Duodenal mucosa (tissue), 2 donors: ENCODE data around the gene SPEG.

Experiments used
- H3K27ac ChIP-seq: one replicate; pipeline ENCODE4 v1.7.0; 2013; ENCODE audit warnings: low read depth, low read length
- H3K27me3 ChIP-seq, 2 donors: one replicate each; pipeline ENCODE4 v1.7.0; 2013; ENCODE audit warnings: low read length in 2 of 2, control low read depth in 1 of 2; ENCODE audit not compliant: insufficient read depth in 2 of 2, control insufficient read depth in 1 of 2
- H3K36me3 ChIP-seq, 2 donors: one replicate each; pipeline ENCODE4 v1.7.0; 2013; ENCODE audit warnings: low read length in 2 of 2, control low read depth in 1 of 2; ENCODE audit not compliant: insufficient read depth in 2 of 2, control insufficient read depth in 1 of 2
- H3K4me1 ChIP-seq, 2 donors: one replicate each; pipeline ENCODE4 v1.7.0; 2013; ENCODE audit warnings: low read length in 2 of 2, control low read depth in 1 of 2; ENCODE audit not compliant: insufficient read depth in 2 of 2, control insufficient read depth in 1 of 2
- H3K4me3 ChIP-seq, 2 donors: one replicate each; pipeline ENCODE4 v1.7.0; 2013; ENCODE audit warnings: low read length in 2 of 2, low read depth in 1 of 2
- H3K9ac ChIP-seq, 2 donors: one replicate each; pipeline ENCODE4 v1.7.0; 2013; ENCODE audit warnings: low read length in 2 of 2, low read depth in 1 of 2
- H3K9me3 ChIP-seq, 2 donors: one replicate each; pipeline ENCODE4 v1.7.0; 2013; ENCODE audit warnings: low read length in 2 of 2, control low read depth in 1 of 2; ENCODE audit not compliant: control insufficient read depth in 1 of 2

The SPEG gene

DNA sequence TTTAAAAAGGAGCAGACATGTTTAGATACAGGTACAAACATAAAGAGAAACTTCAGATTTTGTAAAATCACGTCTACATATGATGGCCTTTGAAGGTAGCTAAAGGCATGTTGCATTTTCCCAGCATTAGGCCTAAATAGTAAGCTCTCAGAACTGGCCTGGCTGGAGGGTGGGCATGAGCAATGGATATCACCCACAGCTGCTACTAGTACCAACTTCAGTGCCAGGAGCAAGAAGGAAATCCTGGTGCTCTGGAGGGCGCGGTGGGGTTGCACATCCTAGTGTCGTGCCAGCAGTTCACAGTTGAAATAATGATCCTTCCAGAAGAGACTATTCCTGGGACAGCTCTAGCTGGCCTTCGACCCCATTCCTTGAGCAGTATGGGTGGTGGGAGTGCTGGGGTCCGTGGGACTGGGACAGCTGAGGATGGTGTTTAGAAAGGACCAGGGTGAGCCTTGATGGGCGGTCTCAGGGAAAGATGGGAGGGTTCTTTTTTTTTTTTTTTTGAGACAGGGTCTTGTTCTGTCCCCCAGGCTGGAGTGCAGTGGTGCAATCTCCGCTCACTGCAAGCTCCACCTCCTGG lies 11.6 kb upstream of the SPEG start:
- H3K4me3 ChIP-seq = no peak overlapping the region
- no peaks in the 10 kb centered on the region for H3K9me3 ChIP-seq
- no peaks in the 10 kb centered on the region for H3K36me3 ChIP-seq
- H3K27me3 ChIP-seq = peaks cover 16 to 29% of the 10 kb centered on the region in 2 donors
- no peak overlapping the region for H3K9ac ChIP-seq
- no peak overlapping the region for H3K27ac ChIP-seq
- no peaks in the 10 kb centered on the region for H3K4me1 ChIP-seq

DNA sequence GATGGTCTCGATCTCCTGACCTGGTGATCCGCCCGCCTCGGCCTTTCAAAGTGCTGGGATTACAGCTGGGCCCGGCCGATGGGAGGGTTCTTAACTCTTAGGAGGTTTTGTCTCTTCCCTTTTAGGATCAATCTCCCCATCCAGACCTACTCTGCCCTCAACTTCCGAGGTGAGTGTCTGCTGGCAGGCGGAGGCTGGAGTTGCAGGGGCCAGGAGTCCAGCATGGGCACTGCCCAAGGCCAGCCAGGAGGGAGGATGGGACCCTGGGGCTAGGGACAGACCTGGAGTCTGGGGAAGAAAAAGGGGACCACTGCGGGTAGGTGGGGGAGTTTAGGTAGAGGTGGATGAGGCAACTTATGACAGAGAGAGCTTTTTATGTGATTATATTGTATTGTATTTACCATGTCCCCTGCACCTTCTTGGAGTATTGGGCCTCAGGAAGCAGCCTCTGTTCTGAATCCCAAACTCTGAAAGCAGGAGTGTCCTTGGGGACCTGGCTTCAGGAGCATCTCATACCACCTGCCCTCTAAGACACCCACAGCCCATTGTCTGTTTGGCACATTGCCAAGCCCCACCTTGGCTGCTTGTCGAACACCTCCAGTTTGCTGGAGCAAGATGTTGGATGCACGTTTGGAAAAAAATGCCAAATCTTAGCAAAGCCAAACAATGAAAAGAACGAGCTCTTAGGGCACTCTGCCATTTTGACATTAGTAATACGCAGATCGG lies 10.8 kb upstream of the SPEG start:
- Histone ChIP-seq H3K4me3 (no peak overlapping the region), H3K27me3 (peaks cover 12 to 22% of the 10 kb centered on the region in 2 donors), H3K27ac (no peak overlapping the region), H3K36me3 (no peaks in the 10 kb centered on the region), H3K9ac (no peak overlapping the region), H3K9me3 (no peaks in the 10 kb centered on the region), H3K4me1 (no peaks in the 10 kb centered on the region)

- no peak overlapping the region for H3K9ac ChIP-seq
- no peak overlapping the region for H3K4me3 ChIP-seq
- H3K4me1 ChIP-seq = no peaks in the 10 kb centered on the region
- H3K9me3 ChIP-seq = no peaks in the 10 kb centered on the region
- no peaks in the 10 kb centered on the region for H3K36me3 ChIP-seq
- H3K27ac ChIP-seq = no peak overlapping the region
- peaks cover 0 to 12% of the 10 kb centered on the region in 2 donors for H3K27me3 ChIP-seq
Observed at GRCh38 chr2:219425238-219426067, 9.2 kb upstream of the SPEG start.

DNA sequence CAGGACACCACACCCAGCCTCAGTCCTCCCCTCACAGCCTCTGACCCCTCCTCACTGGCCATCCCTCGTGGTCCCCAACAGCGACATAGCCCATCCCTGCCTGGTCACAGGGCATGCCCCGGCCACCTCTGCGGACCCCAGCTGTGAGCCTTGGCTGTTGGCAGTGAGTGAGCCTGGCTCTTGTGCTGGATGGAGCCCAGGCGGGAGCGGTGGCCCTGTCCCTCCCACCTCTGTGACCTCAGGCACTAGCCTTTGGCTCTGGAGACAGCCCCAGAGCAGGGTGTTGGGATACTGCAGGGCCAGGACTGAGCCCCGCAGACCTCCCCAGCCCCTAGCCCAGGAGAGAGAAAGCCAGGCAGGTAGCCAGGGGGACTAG lies 8.6 kb upstream of the SPEG start:
- Histone ChIP-seq H3K27me3 (peaks cover 0 to 7% of the 10 kb centered on the region in 2 donors), H3K36me3 (no peaks in the 10 kb centered on the region), H3K9ac (no peak overlapping the region), H3K9me3 (no peaks in the 10 kb centered on the region), H3K27ac (no peak overlapping the region), H3K4me1 (no peaks in the 10 kb centered on the region), H3K4me3 (no peak overlapping the region)

DNA sequence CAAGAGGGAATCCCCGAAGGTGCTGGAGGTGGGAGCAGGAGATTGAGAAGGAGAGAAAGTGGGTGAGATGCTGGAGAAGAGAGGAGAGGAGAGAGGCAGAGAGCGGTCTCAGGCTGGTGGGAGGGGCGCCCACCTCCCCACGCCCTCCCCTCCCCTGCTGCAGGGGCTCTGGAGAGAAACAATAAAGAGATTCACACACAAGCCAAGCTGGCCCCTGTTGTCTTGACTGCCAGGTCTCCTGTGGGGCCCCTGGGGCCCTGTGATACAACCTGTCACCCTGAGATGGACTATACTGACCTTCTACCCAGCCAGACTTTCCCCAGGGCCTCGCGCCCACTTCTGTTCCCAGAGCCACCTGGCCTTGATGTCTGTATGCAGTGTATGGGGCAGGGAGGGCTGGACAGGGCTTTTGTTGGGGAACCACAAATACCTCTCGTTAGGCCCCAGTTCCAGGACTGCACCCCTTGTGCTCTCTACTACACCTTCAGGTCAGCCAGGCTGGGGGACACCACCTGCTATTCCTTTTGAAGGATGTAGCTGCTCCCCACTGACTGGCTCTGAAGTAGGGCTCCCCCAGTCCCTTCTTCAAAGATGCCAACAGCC lies 8.0 kb upstream of the SPEG start:
- no peak overlapping the region for H3K9ac ChIP-seq
- H3K9me3 ChIP-seq = no peaks in the 10 kb centered on the region
- H3K4me3 ChIP-seq = no peak overlapping the region
- H3K27me3 ChIP-seq = peaks cover 0 to 7% of the 10 kb centered on the region in 2 donors
- H3K27ac ChIP-seq = no peak overlapping the region
- no peaks in the 10 kb centered on the region for H3K4me1 ChIP-seq
- no peaks in the 10 kb centered on the region for H3K36me3 ChIP-seq

DNA sequence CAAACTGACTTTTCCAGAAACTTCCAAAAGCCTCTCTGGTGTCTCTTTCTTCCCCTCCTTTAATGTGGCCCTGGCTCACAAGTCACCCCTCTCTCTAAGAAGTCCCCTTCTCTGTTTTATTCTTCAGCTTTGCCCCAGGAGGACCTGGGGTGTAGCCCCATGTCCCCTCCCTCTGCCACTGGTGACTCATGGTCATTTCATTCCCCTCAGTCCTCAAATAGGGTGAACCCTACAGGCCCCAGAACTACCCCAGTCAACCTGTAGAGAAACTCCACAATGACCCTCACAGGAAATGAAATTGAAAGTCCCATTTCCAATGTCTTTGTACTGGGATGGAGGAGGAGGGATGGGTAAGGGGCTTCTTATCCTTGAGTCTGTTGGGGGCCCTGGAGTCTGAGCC lies 6.2 kb upstream of the SPEG start:
- no peaks in the 10 kb centered on the region for H3K4me1 ChIP-seq
- peaks cover 0 to 7% of the 10 kb centered on the region in 2 donors for H3K27me3 ChIP-seq
- H3K9ac ChIP-seq = no peak overlapping the region
- H3K36me3 ChIP-seq = no peaks in the 10 kb centered on the region
- no peaks in the 10 kb centered on the region for H3K9me3 ChIP-seq
- H3K4me3 ChIP-seq = no peak overlapping the region
- no peak overlapping the region for H3K27ac ChIP-seq

- H3K4me1 ChIP-seq = no peaks in the 10 kb centered on the region
- no peak overlapping the region for H3K27ac ChIP-seq
- H3K9ac ChIP-seq = no peak overlapping the region
- H3K9me3 ChIP-seq = no peaks in the 10 kb centered on the region
- no peak overlapping the region for H3K4me3 ChIP-seq
- peaks cover 7 to 17% of the 10 kb centered on the region in 2 donors for H3K27me3 ChIP-seq
- H3K36me3 ChIP-seq = no peaks in the 10 kb centered on the region
Observed at GRCh38 chr2:219429958-219430606, 4.6 kb upstream of the SPEG start.

DNA sequence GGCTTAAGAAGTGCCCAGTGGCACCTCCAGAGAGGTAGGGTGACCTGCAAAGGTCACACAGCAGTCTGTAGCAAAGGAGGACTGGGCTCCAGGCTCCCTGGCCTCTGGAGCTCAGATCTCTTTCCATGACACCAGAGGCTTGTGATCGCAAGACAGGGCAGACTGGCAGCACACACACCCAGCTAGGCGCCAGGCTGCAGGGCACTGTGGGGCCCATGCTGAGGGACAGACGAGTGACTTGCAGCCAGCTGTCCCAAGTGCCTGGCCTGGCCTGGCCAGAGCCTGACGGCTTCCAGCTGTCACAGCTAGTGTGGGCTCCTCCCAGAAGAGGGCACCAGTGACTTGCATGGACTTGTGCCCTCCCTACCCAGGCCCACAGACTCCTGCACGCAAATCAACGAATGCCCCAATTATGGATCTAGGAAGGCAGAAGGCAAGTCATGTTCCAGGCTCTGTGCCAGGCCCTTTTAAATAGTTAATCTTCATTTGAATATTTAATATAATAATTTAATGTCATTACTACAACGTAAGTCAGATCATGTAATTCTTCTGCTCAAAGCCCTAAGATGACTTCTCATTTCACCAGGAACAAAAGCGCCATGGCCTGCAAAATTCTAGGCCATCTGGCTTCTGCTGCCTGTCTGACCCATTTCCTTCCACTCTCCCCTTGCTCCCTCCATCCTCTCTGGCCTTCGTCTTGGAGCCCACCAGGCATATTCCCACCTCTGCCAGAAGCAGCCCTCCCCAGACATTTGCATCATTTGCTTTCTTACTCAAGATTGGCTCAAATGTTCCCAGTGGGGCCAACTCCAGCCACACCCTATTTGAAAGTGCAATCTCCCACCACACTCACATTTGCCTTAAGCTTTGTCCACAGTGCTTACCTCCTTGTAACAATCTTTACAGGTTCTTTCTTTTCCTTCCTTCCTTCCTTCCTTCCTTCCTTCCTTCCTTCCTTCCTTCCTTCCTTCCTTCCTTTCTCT lies 3.7 kb upstream of the SPEG start:
- Histone ChIP-seq H3K9me3 (no peaks in the 10 kb centered on the region), H3K27ac (no peak overlapping the region), H3K9ac (no peak overlapping the region), H3K4me1 (no peaks in the 10 kb centered on the region), H3K27me3 (peaks cover 15 to 23% of the 10 kb centered on the region in 2 donors), H3K36me3 (no peaks in the 10 kb centered on the region), H3K4me3 (no peak overlapping the region)
